Osteocyte (in vitro differentiated cells): ENCODE data around the gene DMXL1. TPM values are rescaled to one million over a fixed set of nuclear protein-coding genes. Genes with fewer than 3 reads are reported as not detected.

Experiments
- DNase-seq: peaks from one replicate; pipeline ENCODE4 v3.0.0; 2021; ENCODE audit warnings: mixed read lengths; ENCODE audit not compliant: unreplicated experiment; ENCODE audit errors: extremely low spot score
- H3K27ac Mint-ChIP-seq: one replicate; pipeline ENCODE4 v1.8.0; 2021; ENCODE audit warnings: mild to moderate bottlenecking, mixed read lengths; ENCODE audit not compliant: unreplicated experiment
- H3K27me3 Mint-ChIP-seq: one replicate; pipeline ENCODE4 v1.8.0; 2021; ENCODE audit warnings: mixed read lengths; ENCODE audit not compliant: unreplicated experiment
- H3K36me3 Mint-ChIP-seq: one replicate; pipeline ENCODE4 v1.8.0; 2021; ENCODE audit warnings: mixed read lengths; ENCODE audit not compliant: unreplicated experiment
- H3K4me1 Mint-ChIP-seq: one replicate; pipeline ENCODE4 v1.8.0; 2021; ENCODE audit warnings: mixed read lengths; ENCODE audit not compliant: unreplicated experiment
- H3K4me3 Mint-ChIP-seq: one replicate; pipeline ENCODE4 v1.8.0; 2021; ENCODE audit warnings: mild to moderate bottlenecking, moderate library complexity, mixed read lengths; ENCODE audit not compliant: unreplicated experiment
- H3K9me3 Mint-ChIP-seq: one replicate; pipeline ENCODE4 v1.8.0; 2021; ENCODE audit warnings: mixed read lengths; ENCODE audit not compliant: unreplicated experiment
- total RNA-seq: library from RNA; stranded (reverse); gene quantifications from 2 replicates; pipeline ENCODE4 v1.2.1, GENCODE V29; 2021
- TF ChIP-seq, protein P1 (sequence below): fragments of 200-600 bp; sonication (generic); IDR thresholded peaks from 2 replicates; pipeline ENCODE4 v1.5.0; 2021; ENCODE audit warnings: antibody characterized with exemption, mild to moderate bottlenecking, moderate library complexity

DMXL1 gene
- total RNA-seq, 1 donor from 2014 or later: 38.2 TPM

DNA sequence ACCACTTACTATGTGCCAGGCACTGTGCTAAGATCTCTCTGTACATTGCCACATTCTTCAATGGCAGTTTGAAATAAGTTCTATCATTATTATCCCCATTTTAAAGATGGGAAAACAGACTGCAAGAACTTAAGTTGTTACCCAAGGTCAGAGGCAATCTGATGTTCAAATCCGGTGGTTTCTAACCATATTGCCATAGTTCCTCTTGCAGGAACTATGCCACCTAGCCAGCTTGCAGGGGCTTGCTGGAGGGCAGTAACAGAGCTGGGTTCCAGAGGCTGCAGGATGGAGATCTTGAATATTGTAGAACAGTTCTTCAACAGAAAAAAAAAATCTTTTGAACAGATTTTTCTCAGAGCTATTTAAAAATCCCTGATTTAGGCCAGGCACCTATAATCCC lies 213.1 kb downstream of the DMXL1 start:
- Mint-ChIP-seq H3K4me1 (peaks cover 41% of the 10 kb centered on the region), H3K27me3 (no peaks in the 10 kb centered on the region), H3K9me3 (no peaks in the 10 kb centered on the region), H3K27ac (no peak overlapping the region), H3K4me3 (no peak overlapping the region), H3K36me3 (no peaks in the 10 kb centered on the region)
- TF ChIP-seq, protein P1, sequence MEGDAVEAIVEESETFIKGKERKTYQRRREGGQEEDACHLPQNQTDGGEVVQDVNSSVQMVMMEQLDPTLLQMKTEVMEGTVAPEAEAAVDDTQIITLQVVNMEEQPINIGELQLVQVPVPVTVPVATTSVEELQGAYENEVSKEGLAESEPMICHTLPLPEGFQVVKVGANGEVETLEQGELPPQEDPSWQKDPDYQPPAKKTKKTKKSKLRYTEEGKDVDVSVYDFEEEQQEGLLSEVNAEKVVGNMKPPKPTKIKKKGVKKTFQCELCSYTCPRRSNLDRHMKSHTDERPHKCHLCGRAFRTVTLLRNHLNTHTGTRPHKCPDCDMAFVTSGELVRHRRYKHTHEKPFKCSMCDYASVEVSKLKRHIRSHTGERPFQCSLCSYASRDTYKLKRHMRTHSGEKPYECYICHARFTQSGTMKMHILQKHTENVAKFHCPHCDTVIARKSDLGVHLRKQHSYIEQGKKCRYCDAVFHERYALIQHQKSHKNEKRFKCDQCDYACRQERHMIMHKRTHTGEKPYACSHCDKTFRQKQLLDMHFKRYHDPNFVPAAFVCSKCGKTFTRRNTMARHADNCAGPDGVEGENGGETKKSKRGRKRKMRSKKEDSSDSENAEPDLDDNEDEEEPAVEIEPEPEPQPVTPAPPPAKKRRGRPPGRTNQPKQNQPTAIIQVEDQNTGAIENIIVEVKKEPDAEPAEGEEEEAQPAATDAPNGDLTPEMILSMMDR: no peak
- no peak for DNase-seq

DNA sequence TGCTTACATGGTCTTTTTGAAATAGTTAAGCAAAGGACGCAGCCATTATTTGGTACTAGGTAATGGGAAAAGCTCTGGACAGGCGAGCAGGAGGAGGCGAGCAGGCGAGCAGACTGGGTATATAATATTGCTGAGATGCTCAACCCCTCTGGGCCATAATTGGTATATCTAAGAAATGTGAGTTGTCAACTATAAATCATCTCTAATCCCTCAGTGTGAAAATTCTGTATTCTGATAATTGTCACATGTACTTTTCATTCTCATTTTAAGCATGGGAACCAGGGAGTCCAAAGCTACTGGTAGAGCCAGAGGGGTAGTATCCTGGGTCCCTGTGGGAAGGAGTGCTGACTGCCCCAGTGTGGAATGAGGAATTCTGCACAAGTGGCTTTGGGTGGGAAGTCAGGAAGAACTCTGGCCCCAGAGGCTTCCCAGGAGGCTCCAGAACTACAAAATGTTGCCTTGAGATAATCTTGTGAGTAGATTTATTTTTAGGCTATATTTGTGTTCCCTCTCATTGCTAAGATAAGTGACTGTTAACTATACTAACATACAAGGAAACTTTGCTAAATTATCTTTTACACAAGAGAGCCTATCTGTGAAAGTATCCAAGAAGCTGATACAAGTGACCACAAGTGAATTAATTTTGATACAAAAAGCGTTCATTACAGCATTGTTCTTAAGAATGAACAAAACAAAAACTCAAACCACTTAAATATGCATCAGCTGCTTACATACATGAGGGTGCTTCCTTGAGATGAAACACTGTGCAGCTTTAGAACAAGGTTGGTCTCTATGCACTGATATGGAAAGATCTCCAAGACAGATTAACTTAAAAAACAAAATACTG lies 214.4 kb downstream of the DMXL1 start:
- Mint-ChIP-seq H3K4me3 (no peak overlapping the region), H3K4me1 (peaks cover 54% of the 10 kb centered on the region), H3K9me3 (no peaks in the 10 kb centered on the region), H3K27me3 (no peaks in the 10 kb centered on the region), H3K27ac (peak overlapping the region; percentile 29), H3K36me3 (no peaks in the 10 kb centered on the region)
- DNase-seq: no peak
- TF ChIP-seq, protein P1: no peak

DNA sequence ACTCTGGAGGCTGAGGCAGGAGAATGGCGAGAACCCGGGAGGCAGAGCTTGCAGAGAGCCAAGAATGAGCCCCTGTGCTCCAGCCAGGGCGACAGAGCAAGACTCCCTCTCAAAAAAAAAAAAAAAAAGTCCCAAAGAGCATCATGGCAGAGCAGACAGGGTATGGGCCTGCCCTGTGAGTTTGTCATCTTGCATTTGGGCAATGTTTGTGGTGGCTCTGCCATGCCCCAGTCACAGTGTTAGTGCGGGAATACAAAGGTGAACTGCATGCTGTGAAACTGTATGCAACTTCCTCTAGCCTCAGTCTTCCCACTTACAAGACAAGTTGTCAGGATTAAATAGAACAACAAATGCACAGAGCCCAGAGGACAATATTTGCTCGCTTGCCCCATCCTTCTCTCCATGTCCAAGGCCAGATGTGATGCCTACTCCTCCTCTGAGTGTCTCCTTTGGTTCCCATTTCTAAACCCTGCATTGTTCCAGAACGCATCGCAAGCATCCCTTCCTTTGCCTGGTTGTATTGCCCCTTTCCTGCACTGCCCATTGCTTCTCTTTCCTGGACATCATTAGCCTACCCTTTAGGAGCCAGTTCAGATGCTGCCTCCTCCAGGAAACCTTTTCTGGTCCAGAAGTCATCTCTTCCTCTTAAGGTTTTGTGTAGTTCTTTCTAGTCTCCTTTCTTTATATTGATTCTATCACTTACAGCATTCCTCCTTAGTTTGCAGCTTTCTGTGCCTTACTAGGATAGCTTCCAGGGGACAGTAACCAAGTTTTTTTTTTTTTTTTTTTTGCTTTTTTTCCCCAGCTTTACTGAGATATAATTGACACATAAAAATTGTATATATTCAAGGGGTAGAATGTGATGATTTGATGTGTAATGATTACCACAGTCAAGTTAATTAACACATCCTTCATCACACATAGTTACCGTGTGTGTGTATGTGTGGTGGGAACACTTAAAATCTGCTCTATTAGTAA lies 215.9 kb downstream of the DMXL1 start:
- TF ChIP-seq, protein P1: no peak
- no peak overlapping the region for H3K27ac Mint-ChIP-seq
- no peaks in the 10 kb centered on the region for H3K27me3 Mint-ChIP-seq
- H3K9me3 Mint-ChIP-seq: no peaks in the 10 kb centered on the region
- DNase-seq: no peak
- peaks cover 65% of the 10 kb centered on the region for H3K4me1 Mint-ChIP-seq
- no peak overlapping the region for H3K4me3 Mint-ChIP-seq
- no peaks in the 10 kb centered on the region for H3K36me3 Mint-ChIP-seq

DNA sequence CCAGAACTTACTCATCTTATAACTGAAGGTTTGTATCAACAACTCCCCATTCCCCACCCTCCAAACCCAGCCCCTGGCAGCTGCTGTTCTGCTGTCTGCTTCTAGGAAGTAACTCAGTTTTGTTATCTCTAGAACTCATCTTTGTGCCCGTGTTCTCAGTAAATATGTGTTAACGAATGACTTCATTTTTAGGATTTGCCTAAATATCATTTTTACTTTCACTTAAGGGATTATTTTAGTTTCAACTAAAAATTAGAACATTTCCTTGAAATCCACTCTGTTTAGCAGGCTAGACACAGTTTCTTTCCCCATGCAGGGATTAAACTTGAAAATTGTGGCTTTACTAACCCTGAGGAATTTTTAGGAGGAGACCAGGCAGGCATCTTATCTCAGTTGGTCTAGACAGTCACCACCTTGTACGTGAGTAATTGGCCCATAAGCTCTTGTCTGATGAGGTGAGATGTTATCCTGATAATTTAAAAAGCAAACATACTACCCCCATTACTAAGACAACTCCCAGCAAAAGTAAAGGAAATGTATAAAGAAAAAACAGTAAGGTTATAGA lies 216.7 kb downstream of the DMXL1 start:
- DNase-seq: no peak
- Mint-ChIP-seq H3K27ac (no peak overlapping the region), H3K36me3 (no peaks in the 10 kb centered on the region), H3K4me3 (no peak overlapping the region), H3K9me3 (no peaks in the 10 kb centered on the region), H3K27me3 (no peaks in the 10 kb centered on the region), H3K4me1 (peaks cover 69% of the 10 kb centered on the region)
- TF ChIP-seq, protein P1: no peak
